HCT116 (cell line): Measurements from ENCODE around the gene OR6C2. TPM values are rescaled to one million over a fixed set of nuclear protein-coding genes. Genes with fewer than 3 reads are reported as not detected.

ENCODE experiments used
- ATAC-seq: fragments of 200-7000 bp; cut with Tn5 transposase; 2 replicates; pipeline ENCODE4 v1.9.1; 2020; ENCODE audit warnings: mild to moderate bottlenecking, moderate library complexity
- BruUV-seq: library from RNA; stranded (reverse); fragments of 400-500 nt; replicated peaks from 2 replicates; lab custom pipeline; 2021; lab: Mats Ljungman, UMichigan
- CTCF ChIA-PET: fragments of 300-600 bp; sonication (Branson Sonifier 250); formaldehyde crosslinking; loops from one replicate; lab custom pipeline; 2021; ENCODE audit warnings: antibody characterized with exemption; lab: Charles Lee
- POLR2A ChIA-PET: fragments of 300-600, 350-600 bp; sonication (Branson Sonifier 250); formaldehyde crosslinking; loops from one replicate; lab custom pipeline; 2021; ENCODE audit warnings: antibody characterized with exemption; lab: Charles Lee
- RAD21 ChIA-PET, 2 experiments: fragments of 300-600 bp; sonication (Branson Sonifier 250); formaldehyde crosslinking; loops; one replicate each; lab custom pipeline; 2023; ENCODE audit warnings: low total read pairs in 2 of 2; ENCODE audit not compliant: uncharacterized antibody in 2 of 2, unreplicated experiment in 2 of 2, low non-redundant PET in 1 of 2; lab: Charles Lee
- DNase-seq: peaks from one replicate; pipeline ENCODE4 v3.0.0-alpha.2; 2010; ENCODE audit warnings: low read depth, low spot score
- H2AFZ ChIP-seq: fragments of 200-600 bp; shearing (Covaris generic), sonication (generic); 2 replicates; pipeline ENCODE4 v1.6.1; 2017; ENCODE audit warnings: low read depth, mixed run types, mixed read lengths, antibody characterized with exemption, low read length; ENCODE audit not compliant: poor library complexity, severe bottlenecking
- H3K27ac ChIP-seq: 2 replicates; pipeline ENCODE4 v1.5.1; 2012; ENCODE audit warnings: low read depth, low read length
- H3K27me3 ChIP-seq: fragments of 200-600 bp; sonication (generic); 2 replicates; pipeline ENCODE4 v1.6.1; 2016; ENCODE audit warnings: mixed run types, low read length, mixed read lengths; ENCODE audit not compliant: insufficient read depth
- H3K36me3 ChIP-seq, 2 experiments: fragments of 200-500 bp in 1 of 2; fragments of 200-600 bp in 1 of 2; sonication (Bioruptor generic) in 1 of 2; sonication (generic) in 1 of 2; 2 replicates each; pipeline versions ENCODE4 v1.5.1 to v1.6.1; 2014 to 2016; ENCODE audit warnings: low read length in 2 of 2, inconsistent platforms in 1 of 2, mixed read lengths in 1 of 2, mixed run types in 1 of 2; ENCODE audit not compliant: insufficient read depth in 2 of 2, control insufficient read depth in 1 of 2
- H3K4me1 ChIP-seq, 2 experiments: fragments of 200-600 bp in 1 of 2; sonication (generic) in 1 of 2; 2 replicates each; pipeline versions ENCODE4 v1.5.1 to v1.6.1; 2012 to 2017; ENCODE audit warnings: low read length in 2 of 2, inconsistent platforms in 1 of 2, mild to moderate bottlenecking in 1 of 2, mixed read lengths in 1 of 2, mixed run types in 1 of 2, moderate library complexity in 1 of 2; ENCODE audit not compliant: insufficient read depth in 2 of 2, control insufficient read depth in 1 of 2
- H3K4me2 ChIP-seq: fragments of 200-600 bp; sonication (generic); 2 replicates; pipeline ENCODE4 v1.6.1; 2017; ENCODE audit warnings: mixed run types, low read length, mixed read lengths
- H3K4me3 ChIP-seq, 2 experiments: fragments of 200-600 bp in 1 of 2; sonication (generic) in 1 of 2; replicated peaks in 1 of 2; 2 replicates each; pipeline ENCODE4 v1.5.1; 2011 to 2016; ENCODE audit warnings: low read length in 2 of 2, control low read depth in 1 of 2, low read depth in 1 of 2, mild to moderate bottlenecking in 1 of 2, mixed read lengths in 1 of 2, mixed run types in 1 of 2
- H3K79me2 ChIP-seq: fragments of 200-600 bp; sonication (generic); 2 replicates; pipeline ENCODE4 v1.6.1; 2017; ENCODE audit warnings: mild to moderate bottlenecking, mixed run types, low read length, moderate library complexity, mixed read lengths; ENCODE audit not compliant: insufficient read depth
- H3K9ac ChIP-seq: fragments of 200-600 bp; sonication (generic); 2 replicates; pipeline ENCODE4 v1.6.1; 2016; ENCODE audit warnings: low read length, mixed read lengths
- H3K9me2 ChIP-seq: fragments of 200-600 bp; sonication (generic), shearing (Covaris generic); 2 replicates; pipeline ENCODE4 v1.6.1; 2017; ENCODE audit warnings: mixed run types, mild to moderate bottlenecking, moderate library complexity; ENCODE audit not compliant: insufficient read depth
- H3K9me3 ChIP-seq, 2 experiments: fragments of 200-500 bp in 1 of 2; fragments of 200-600 bp in 1 of 2; sonication (Bioruptor generic) in 1 of 2; sonication (generic) in 1 of 2; 2 replicates each; pipeline ENCODE4 v1.6.1; 2014 to 2017; ENCODE audit warnings: low read length in 2 of 2, mixed read lengths in 2 of 2, inconsistent platforms in 1 of 2, low read depth in 1 of 2, mild to moderate bottlenecking in 1 of 2, mixed run types in 1 of 2, moderate library complexity in 1 of 2; ENCODE audit not compliant: control insufficient read depth in 1 of 2, insufficient read depth in 1 of 2
- H4K20me1 ChIP-seq: fragments of 200-600 bp; sonication (generic), shearing (Covaris generic); 2 replicates; pipeline ENCODE4 v1.6.1; 2017; ENCODE audit warnings: mixed run types, mild to moderate bottlenecking, moderate library complexity; ENCODE audit not compliant: insufficient read depth
- EZH2 ChIP-seq: fragments of 200-600 bp; sonication (generic); IDR thresholded peaks from 2 replicates; pipeline ENCODE4 v1.6.1; 2017; ENCODE audit warnings: antibody characterized with exemption, mixed run types
- EZH2phosphoT487 ChIP-seq: fragments of 200-600 bp; IDR thresholded peaks from 2 replicates; pipeline ENCODE4 v1.6.1; 2018; ENCODE audit warnings: antibody characterized with exemption, borderline replicate concordance
- JUND ChIP-seq: IDR thresholded peaks from 2 replicates; pipeline ENCODE4 v1.6.1; 2012
- MAX ChIP-seq: IDR thresholded peaks from 2 replicates; pipeline ENCODE4 v1.6.1; 2012
- POLR2AphosphoS5 ChIP-seq: IDR thresholded peaks from 2 replicates; pipeline ENCODE4 v1.6.1; 2011; ENCODE audit warnings: mild to moderate bottlenecking, low read depth, low read length, moderate library complexity
- SIN3A ChIP-seq: IDR thresholded peaks from 2 replicates; pipeline ENCODE4 v1.6.1; 2012; ENCODE audit warnings: low read depth
- SP1 ChIP-seq: IDR thresholded peaks from 2 replicates; pipeline ENCODE4 v1.6.1; 2012; ENCODE audit warnings: low read depth
- SRF ChIP-seq: IDR thresholded peaks from 2 replicates; pipeline ENCODE4 v1.6.1; 2012; ENCODE audit warnings: low read depth
- TCF7L2 ChIP-seq: IDR thresholded peaks from 2 replicates; pipeline ENCODE4 v1.7.0; 2011; ENCODE audit warnings: borderline replicate concordance, inconsistent platforms; ENCODE audit not compliant: insufficient read depth, insufficient read length; ENCODE audit errors: extremely low read depth
- ZBTB33 ChIP-seq: IDR thresholded peaks from 2 replicates; pipeline ENCODE4 v1.6.1; 2011; ENCODE audit warnings: mild to moderate bottlenecking, low read length, moderate library complexity; ENCODE audit not compliant: insufficient replicate concordance; ENCODE audit errors: extremely low read depth
- ZFX ChIP-seq: fragments of 450-650 bp; IDR thresholded peaks from 2 replicates; pipeline ENCODE4 v1.6.1; 2017
- intact Hi-C: fragments of 100-400 bp; cut with micrococcal nuclease; formaldehyde crosslinking; loops from 2 replicates; pipeline ENCODE4 v1.10.0; 2022
- total RNA-seq: library from RNA; stranded (reverse); gene quantifications from one replicate; pipeline ENCODE4 v1.2.1, GENCODE V29; 2021; ENCODE audit not compliant: unreplicated experiment
- TF ChIP-seq, protein P1 (sequence below): IDR thresholded peaks from 2 replicates; pipeline ENCODE4 v1.6.1; 2012; ENCODE audit warnings: low read depth

Gene OR6C2
- total RNA-seq, 1 experiment from 2014 or later, result not detected

DNA sequence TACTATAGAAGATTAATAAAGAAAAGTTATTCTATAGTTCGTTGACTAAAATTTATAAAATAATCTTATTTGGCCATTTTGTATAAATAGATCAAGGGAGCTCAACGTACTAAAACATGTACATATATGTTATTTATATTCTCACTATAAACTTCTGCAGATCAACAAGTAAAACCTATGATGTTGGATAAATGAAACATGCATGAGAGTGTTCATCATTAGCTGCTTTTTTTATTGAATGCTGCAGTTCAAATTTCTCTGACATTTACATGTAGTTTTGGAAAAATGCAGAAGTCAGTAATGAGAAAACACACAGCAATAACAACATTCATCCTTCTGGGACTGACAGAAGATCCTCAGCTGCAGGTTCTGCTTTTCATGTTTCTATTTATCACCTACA is 48.2 kb downstream of the OR6C2 start, which contains the start of gene OR6C68:
Gene OR6C68, plus strand, starts transcription at position 301 of the 400 bp plus-strand sequence. Its CDS starts 0 bp downstream, at position 301.
- no peaks in the 10 kb centered on the region for H3K4me1 ChIP-seq
- DNase-seq, result no peak
- H3K27ac ChIP-seq, result no peak within 1 kb of the TSS
- no peaks in the 10 kb centered on the region for H4K20me1 ChIP-seq
- no peak within 1 kb of the TSS for H3K4me3 ChIP-seq
- TF ChIP-seq SIN3A, result no peak
- TF ChIP-seq ZBTB33, result no peak
- no peak for TF ChIP-seq EZH2
- TF ChIP-seq SRF, result no peak
- TF ChIP-seq POLR2AphosphoS5, result no peak
- TF ChIP-seq, protein P1, sequence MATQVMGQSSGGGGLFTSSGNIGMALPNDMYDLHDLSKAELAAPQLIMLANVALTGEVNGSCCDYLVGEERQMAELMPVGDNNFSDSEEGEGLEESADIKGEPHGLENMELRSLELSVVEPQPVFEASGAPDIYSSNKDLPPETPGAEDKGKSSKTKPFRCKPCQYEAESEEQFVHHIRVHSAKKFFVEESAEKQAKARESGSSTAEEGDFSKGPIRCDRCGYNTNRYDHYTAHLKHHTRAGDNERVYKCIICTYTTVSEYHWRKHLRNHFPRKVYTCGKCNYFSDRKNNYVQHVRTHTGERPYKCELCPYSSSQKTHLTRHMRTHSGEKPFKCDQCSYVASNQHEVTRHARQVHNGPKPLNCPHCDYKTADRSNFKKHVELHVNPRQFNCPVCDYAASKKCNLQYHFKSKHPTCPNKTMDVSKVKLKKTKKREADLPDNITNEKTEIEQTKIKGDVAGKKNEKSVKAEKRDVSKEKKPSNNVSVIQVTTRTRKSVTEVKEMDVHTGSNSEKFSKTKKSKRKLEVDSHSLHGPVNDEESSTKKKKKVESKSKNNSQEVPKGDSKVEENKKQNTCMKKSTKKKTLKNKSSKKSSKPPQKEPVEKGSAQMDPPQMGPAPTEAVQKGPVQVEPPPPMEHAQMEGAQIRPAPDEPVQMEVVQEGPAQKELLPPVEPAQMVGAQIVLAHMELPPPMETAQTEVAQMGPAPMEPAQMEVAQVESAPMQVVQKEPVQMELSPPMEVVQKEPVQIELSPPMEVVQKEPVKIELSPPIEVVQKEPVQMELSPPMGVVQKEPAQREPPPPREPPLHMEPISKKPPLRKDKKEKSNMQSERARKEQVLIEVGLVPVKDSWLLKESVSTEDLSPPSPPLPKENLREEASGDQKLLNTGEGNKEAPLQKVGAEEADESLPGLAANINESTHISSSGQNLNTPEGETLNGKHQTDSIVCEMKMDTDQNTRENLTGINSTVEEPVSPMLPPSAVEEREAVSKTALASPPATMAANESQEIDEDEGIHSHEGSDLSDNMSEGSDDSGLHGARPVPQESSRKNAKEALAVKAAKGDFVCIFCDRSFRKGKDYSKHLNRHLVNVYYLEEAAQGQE, result no peak
- no peak for TF ChIP-seq MAX
- no peak for TF ChIP-seq JUND
- TF ChIP-seq EZH2phosphoT487, result no peak
- no peak for TF ChIP-seq ZFX
- TF ChIP-seq SP1, result no peak
- no peak for TF ChIP-seq TCF7L2
- no peak within 1 kb of the TSS for H2AFZ ChIP-seq
- BruUV-seq, result no TSS peak
- no peak within 1 kb of the TSS for H3K9ac ChIP-seq
- intact Hi-C loops, result no loop called here
- H3K4me2 ChIP-seq, result no peak within 1 kb of the TSS
- H3K9me2 ChIP-seq, result no peaks in the 10 kb centered on the region
- ChIA-PET RAD21 (no interaction called here), POLR2A (no interaction called here), CTCF (no interaction called here)
- no peaks in the 10 kb centered on the region for H3K9me3 ChIP-seq
- ATAC-seq, result no peak
- no peaks in the 10 kb centered on the region for H3K79me2 ChIP-seq
- H3K36me3 ChIP-seq, result no peaks in the 10 kb centered on the region
- peaks cover 10% of the 10 kb centered on the region for H3K27me3 ChIP-seq
